ENCODE measurements around the gene C10orf90. TPM values are rescaled to one million over a fixed set of nuclear protein-coding genes. Genes with fewer than 3 reads are reported as not detected.

C10orf90 gene
- total RNA-seq, 1 donor from 2014 or later = not detected

DNA sequence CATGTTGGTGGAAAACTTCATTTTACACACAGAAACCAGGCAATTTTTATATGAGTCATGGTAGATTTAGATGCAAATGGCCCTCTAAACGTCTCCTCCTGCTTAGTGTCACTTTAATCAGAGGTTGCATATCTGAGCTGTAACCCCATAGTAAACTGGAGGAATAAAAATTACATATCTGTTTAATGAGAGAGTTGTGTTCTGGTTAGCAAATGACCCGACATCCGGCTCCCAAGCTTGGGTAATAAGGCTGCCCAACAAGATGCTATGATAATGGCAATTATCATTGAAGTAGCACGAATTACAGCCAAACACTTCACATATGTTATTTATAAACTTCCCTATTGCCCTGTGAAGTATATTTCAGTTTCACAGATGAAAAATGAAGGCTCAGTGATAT lies 271.6 kb downstream of the C10orf90 start:
- no peaks in the 10 kb centered on the region for H3K4me1 ChIP-seq
- TF ChIP-seq, protein P1, sequence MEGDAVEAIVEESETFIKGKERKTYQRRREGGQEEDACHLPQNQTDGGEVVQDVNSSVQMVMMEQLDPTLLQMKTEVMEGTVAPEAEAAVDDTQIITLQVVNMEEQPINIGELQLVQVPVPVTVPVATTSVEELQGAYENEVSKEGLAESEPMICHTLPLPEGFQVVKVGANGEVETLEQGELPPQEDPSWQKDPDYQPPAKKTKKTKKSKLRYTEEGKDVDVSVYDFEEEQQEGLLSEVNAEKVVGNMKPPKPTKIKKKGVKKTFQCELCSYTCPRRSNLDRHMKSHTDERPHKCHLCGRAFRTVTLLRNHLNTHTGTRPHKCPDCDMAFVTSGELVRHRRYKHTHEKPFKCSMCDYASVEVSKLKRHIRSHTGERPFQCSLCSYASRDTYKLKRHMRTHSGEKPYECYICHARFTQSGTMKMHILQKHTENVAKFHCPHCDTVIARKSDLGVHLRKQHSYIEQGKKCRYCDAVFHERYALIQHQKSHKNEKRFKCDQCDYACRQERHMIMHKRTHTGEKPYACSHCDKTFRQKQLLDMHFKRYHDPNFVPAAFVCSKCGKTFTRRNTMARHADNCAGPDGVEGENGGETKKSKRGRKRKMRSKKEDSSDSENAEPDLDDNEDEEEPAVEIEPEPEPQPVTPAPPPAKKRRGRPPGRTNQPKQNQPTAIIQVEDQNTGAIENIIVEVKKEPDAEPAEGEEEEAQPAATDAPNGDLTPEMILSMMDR (IDR thresholded peaks at IDR 0.05) = no peak
- ATAC-seq = no peak
- no peak overlapping the region for H3K27ac ChIP-seq
- intact Hi-C loops (cut with DNase I) = no loop called here
- no peaks in the 10 kb centered on the region for H3K36me3 ChIP-seq
- no peaks in the 10 kb centered on the region for H3K27me3 ChIP-seq (ENCODE audit: low read depth)
- H3K9me3 ChIP-seq = no peaks in the 10 kb centered on the region
- H3K4me3 ChIP-seq = no peak overlapping the region
- DNase-seq = no peak

DNA sequence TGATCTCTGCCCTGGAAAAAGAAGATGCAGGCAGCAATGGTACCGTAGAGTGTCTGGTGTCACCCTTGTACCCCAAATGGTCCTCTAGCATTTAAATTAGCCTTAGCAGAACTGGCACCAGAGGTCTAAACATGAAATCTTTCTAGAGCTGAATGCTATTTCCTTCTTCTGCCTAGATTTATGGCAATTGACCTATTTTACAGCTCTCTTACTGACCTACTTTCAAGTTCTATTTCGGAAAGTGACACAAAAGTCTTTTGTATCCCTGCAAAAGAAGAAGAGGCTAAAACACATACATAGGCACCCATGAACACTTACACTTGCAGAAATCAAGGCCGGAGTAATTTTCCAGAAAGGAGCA lies 272.1 kb downstream of the C10orf90 start:
- H3K36me3 ChIP-seq = no peaks in the 10 kb centered on the region
- TF ChIP-seq, protein P1 (IDR thresholded peaks at IDR 0.05) = no peak
- H3K27me3 ChIP-seq (ENCODE audit: low read depth) = no peaks in the 10 kb centered on the region
- H3K27ac ChIP-seq = no peak overlapping the region
- H3K9me3 ChIP-seq = no peaks in the 10 kb centered on the region
- no peak overlapping the region for H3K4me3 ChIP-seq
- DNase-seq (no peak), ATAC-seq (no peak)
- intact Hi-C loops (cut with DNase I) = no loop called here
- H3K4me1 ChIP-seq = no peaks in the 10 kb centered on the region

DNA sequence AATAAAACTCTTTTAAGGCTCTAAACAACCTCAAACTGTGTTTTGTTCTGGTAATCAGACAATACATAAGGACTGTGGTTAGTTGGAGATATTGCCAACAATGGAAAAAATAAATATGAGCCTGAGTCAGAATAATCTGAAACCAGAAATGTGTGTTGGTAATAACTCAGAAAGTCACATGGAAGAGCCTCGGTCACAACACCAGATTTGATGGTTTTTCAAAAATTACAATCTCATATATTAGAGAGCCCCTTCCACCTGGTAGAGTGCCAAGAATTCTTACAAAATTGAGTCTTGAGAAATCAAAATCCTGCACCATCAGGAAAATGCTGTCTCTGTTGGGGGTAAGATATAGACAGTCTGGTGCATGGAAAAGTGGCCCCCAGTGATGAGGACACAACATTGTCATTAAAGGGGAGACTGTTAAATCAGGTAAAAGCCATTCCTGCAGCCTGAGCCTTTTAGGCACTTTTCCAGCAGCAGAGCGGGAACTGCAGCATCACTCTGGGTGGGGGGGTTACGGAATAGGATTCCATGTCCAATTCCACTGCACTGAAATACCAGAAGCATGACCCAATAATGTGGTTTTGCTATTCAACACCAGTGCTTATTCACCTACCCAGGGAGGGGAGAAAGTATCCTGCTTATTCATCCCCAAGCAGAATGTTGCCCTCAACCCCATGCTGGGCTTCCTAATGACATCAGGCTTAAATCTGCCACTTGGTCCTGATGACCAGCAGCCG lies 272.7 kb downstream of the C10orf90 start:
- no peak overlapping the region for H3K4me3 ChIP-seq
- no peaks in the 10 kb centered on the region for H3K9me3 ChIP-seq
- H3K4me1 ChIP-seq = no peaks in the 10 kb centered on the region
- H3K27me3 ChIP-seq (ENCODE audit: low read depth) = no peaks in the 10 kb centered on the region
- no peak for DNase-seq
- intact Hi-C loops (cut with DNase I) = no loop called here
- no peaks in the 10 kb centered on the region for H3K36me3 ChIP-seq
- H3K27ac ChIP-seq = no peak overlapping the region
- ATAC-seq = no peak
- TF ChIP-seq, protein P1 (IDR thresholded peaks at IDR 0.05) = no peak

DNA sequence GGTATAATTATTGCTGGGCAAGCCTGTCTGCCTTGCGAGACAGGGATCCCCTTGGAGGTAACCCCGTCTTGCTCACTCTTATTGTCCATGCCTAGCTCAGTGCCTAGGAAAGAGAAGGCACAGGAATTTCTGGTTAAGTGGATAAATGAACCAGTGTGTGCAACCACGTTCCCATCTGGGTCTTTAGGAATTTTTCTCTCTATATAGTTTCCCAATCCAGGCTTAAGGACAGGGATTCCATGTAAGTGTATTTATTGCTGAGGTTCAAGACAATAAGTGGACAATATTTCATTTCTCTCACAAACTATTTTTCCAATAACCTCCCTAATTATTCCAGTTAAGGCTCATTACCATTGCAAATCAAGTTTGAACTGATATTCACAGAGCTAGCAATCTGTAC lies 273.3 kb downstream of the C10orf90 start:
- Histone ChIP-seq H3K36me3 (no peaks in the 10 kb centered on the region), H3K4me1 (no peaks in the 10 kb centered on the region), H3K9me3 (no peaks in the 10 kb centered on the region), H3K27me3 (ENCODE audit: low read depth) (no peaks in the 10 kb centered on the region), H3K27ac (no peak overlapping the region), H3K4me3 (no peak overlapping the region)
- DNase-seq (no peak), ATAC-seq (no peak)
- TF ChIP-seq, protein P1 (IDR thresholded peaks at IDR 0.05) = no peak
- intact Hi-C loops (cut with DNase I) = no loop called here

DNA sequence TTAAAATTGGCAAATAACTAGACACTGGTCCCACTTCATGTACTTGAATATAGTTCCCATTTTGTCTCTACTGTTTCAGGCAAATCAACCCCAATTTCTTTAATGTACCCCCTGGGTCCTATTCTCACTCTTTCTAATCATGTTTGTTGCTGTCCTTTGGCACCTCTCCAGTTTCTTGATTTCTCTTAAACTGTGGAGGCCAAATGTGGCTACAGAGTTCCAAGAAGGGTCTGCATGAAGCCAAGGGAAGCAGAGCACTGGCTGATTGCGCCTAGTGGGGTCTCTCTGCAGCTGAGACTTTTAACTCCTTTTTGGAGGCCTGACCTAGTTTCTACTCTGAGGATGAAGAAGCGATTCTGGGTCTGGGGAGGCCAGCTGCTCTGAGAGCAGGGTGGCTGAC lies 275.5 kb downstream of the C10orf90 start:
- H3K27ac ChIP-seq = no peak overlapping the region
- TF ChIP-seq, protein P1 (IDR thresholded peaks at IDR 0.05) = no peak
- peaks cover 4% of the 10 kb centered on the region for H3K27me3 ChIP-seq (ENCODE audit: low read depth)
- H3K4me3 ChIP-seq = no peak overlapping the region
- no peaks in the 10 kb centered on the region for H3K36me3 ChIP-seq
- DNase-seq = no peak
- ATAC-seq = no peak
- intact Hi-C loops (cut with DNase I) = no loop called here
- H3K4me1 ChIP-seq = no peaks in the 10 kb centered on the region
- no peaks in the 10 kb centered on the region for H3K9me3 ChIP-seq

Data from lower lobe of right lung (tissue), 2 donors.